OCI-LY7 (cell line): ENCODE results near the gene IL17A. TPM values are rescaled to one million over a fixed set of nuclear protein-coding genes. Genes with fewer than 3 reads are reported as not detected.

Experiments used
- BruUV-seq: library from RNA; stranded (reverse); fragments of 400-500 nt; replicated peaks from 2 replicates; lab custom pipeline; 2021; lab: Mats Ljungman, UMichigan
- CTCF ChIA-PET: fragments of 300-600 bp; sonication (Branson Sonifier 250); formaldehyde crosslinking; loops from one replicate; lab custom pipeline; 2022; ENCODE audit warnings: antibody characterized with exemption; ENCODE audit not compliant: unreplicated experiment; lab: Charles Lee
- POLR2A ChIA-PET: fragments of 300-600 bp; sonication (Branson Sonifier 250); formaldehyde crosslinking; loops from one replicate; lab custom pipeline; 2022; ENCODE audit warnings: antibody characterized with exemption; lab: Charles Lee
- DNase-seq: peaks from one replicate; pipeline ENCODE4 v3.0.0-alpha.2; 2015; ENCODE audit warnings: low spot score
- H2AFZ ChIP-seq: fragments of 200-600 bp; sonication (generic), shearing (Covaris generic); 2 replicates; pipeline ENCODE4 v1.6.1; 2014; ENCODE audit warnings: mild to moderate bottlenecking, antibody characterized with exemption, low read length, moderate library complexity
- H3K27ac ChIP-seq: fragments of 200-600 bp; sonication (generic); 2 replicates; pipeline ENCODE4 v1.5.1; 2014; ENCODE audit warnings: mixed run types, low read depth, mild to moderate bottlenecking, moderate library complexity, low read length, inconsistent platforms; ENCODE audit not compliant: poor library complexity, severe bottlenecking
- H3K36me3 ChIP-seq: fragments of 200-600 bp; sonication (generic); 2 replicates; pipeline ENCODE4 v1.6.1; 2014; ENCODE audit warnings: mild to moderate bottlenecking, antibody characterized with exemption, low read length, moderate library complexity, mixed read lengths; ENCODE audit not compliant: insufficient read depth
- H3K4me1 ChIP-seq: fragments of 200-600 bp; sonication (generic); 2 replicates; pipeline ENCODE4 v1.5.1; 2014; ENCODE audit warnings: mild to moderate bottlenecking, low read length; ENCODE audit not compliant: insufficient read depth, poor library complexity, severe bottlenecking
- H3K4me2 ChIP-seq: fragments of 200-600 bp; sonication (generic); 2 replicates; pipeline ENCODE4 v1.6.1; 2014; ENCODE audit warnings: mild to moderate bottlenecking, low read length
- H3K4me3 ChIP-seq: fragments of 200-600 bp; sonication (generic); 2 replicates; pipeline ENCODE4 v1.5.1; 2014; ENCODE audit warnings: mild to moderate bottlenecking, low read depth, low read length; ENCODE audit not compliant: poor library complexity, severe bottlenecking
- H3K79me2 ChIP-seq: fragments of 200-600 bp; sonication (generic); 2 replicates; pipeline ENCODE4 v1.6.1; 2016; ENCODE audit warnings: low read depth, mild to moderate bottlenecking, low read length, moderate library complexity, mixed read lengths; ENCODE audit not compliant: insufficient read depth
- H3K9me2 ChIP-seq: fragments of 200-600 bp; sonication (generic); 2 replicates; pipeline ENCODE4 v1.6.1; 2016; ENCODE audit warnings: mild to moderate bottlenecking, low read length, mixed read lengths; ENCODE audit not compliant: insufficient read depth
- H3K9me3 ChIP-seq: fragments of 200-600 bp; sonication (generic); 2 replicates; pipeline ENCODE4 v1.6.1; 2014; ENCODE audit warnings: mild to moderate bottlenecking, mixed run types, low read length, mixed read lengths
- H4K20me1 ChIP-seq: fragments of 200-600 bp; sonication (generic); 2 replicates; pipeline ENCODE4 v1.6.1; 2014; ENCODE audit warnings: mild to moderate bottlenecking, antibody characterized with exemption, low read length, moderate library complexity, mixed read lengths; ENCODE audit not compliant: insufficient read depth
- EZH2phosphoT487 ChIP-seq: fragments of 200-600 bp; sonication (generic); IDR thresholded peaks from 2 replicates; pipeline ENCODE4 v1.6.1; 2018; ENCODE audit warnings: low read depth, borderline replicate concordance, mild to moderate bottlenecking, mixed run types, antibody characterized with exemption, low read length, moderate library complexity, mixed read lengths
- intact Hi-C: fragments of 100-400 bp; cut with micrococcal nuclease; formaldehyde crosslinking; loops from one replicate; pipeline ENCODE4 v1.10.0; 2022; ENCODE audit not compliant: unreplicated experiment
- total RNA-seq, 2 experiments: library from RNA; depleted of rRNA in 1 of 2; stranded (reverse); fragments of >200 nt in 1 of 2; shearing (Covaris generic) in 1 of 2; gene quantifications; 2 replicates each; pipeline ENCODE4 v1.2.3, GENCODE V29; 2014 to 2022
- TF ChIP-seq, protein P1 (sequence below): fragments of 200-600 bp; sonication (generic); conservative IDR thresholded peaks from 2 replicates; pipeline ENCODE4 v1.5.1; 2014; ENCODE audit warnings: mild to moderate bottlenecking, antibody characterized with exemption, low read length, moderate library complexity, mixed read lengths

IL17A gene
- total RNA-seq, 2 experiments from 2014 or later, result not detected

DNA sequence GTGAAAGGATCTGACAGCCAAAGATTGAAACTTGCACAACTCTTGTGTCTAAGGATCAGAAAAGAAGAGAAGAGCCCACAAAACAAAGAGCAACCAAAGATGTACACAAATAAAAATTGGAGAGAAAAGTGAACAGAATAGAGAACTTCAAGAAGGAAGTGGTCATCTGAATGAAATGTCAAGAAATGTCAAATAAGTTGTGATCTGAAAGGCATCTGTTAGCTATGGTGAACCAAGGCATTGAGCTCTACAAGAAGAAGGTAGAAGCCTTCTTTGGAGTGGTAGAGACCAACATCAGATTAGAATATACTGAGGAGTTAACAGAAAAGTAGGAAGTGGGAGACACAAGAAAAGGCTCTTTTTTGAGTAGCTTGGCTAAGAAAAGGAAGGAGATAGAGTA, 29.6 kb downstream of the IL17A start:
- H3K79me2 ChIP-seq, result no peaks in the 10 kb centered on the region
- no peaks in the 10 kb centered on the region for H3K36me3 ChIP-seq
- ChIA-PET POLR2A (no interaction called here), CTCF (no interaction called here)
- no peak overlapping the region for H2AFZ ChIP-seq
- no peaks in the 10 kb centered on the region for H3K9me3 ChIP-seq
- TF ChIP-seq EZH2phosphoT487, result no peak
- TF ChIP-seq, protein P1, sequence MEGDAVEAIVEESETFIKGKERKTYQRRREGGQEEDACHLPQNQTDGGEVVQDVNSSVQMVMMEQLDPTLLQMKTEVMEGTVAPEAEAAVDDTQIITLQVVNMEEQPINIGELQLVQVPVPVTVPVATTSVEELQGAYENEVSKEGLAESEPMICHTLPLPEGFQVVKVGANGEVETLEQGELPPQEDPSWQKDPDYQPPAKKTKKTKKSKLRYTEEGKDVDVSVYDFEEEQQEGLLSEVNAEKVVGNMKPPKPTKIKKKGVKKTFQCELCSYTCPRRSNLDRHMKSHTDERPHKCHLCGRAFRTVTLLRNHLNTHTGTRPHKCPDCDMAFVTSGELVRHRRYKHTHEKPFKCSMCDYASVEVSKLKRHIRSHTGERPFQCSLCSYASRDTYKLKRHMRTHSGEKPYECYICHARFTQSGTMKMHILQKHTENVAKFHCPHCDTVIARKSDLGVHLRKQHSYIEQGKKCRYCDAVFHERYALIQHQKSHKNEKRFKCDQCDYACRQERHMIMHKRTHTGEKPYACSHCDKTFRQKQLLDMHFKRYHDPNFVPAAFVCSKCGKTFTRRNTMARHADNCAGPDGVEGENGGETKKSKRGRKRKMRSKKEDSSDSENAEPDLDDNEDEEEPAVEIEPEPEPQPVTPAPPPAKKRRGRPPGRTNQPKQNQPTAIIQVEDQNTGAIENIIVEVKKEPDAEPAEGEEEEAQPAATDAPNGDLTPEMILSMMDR, result no peak
- DNase-seq, result no peak
- H3K27ac ChIP-seq, result no peak overlapping the region
- no TSS peak for BruUV-seq
- H3K4me2 ChIP-seq, result no peak overlapping the region
- no peak overlapping the region for H3K4me3 ChIP-seq
- intact Hi-C loops, result no loop called here
- H3K4me1 ChIP-seq, result no peaks in the 10 kb centered on the region
- no peaks in the 10 kb centered on the region for H4K20me1 ChIP-seq
- no peaks in the 10 kb centered on the region for H3K9me2 ChIP-seq

DNA sequence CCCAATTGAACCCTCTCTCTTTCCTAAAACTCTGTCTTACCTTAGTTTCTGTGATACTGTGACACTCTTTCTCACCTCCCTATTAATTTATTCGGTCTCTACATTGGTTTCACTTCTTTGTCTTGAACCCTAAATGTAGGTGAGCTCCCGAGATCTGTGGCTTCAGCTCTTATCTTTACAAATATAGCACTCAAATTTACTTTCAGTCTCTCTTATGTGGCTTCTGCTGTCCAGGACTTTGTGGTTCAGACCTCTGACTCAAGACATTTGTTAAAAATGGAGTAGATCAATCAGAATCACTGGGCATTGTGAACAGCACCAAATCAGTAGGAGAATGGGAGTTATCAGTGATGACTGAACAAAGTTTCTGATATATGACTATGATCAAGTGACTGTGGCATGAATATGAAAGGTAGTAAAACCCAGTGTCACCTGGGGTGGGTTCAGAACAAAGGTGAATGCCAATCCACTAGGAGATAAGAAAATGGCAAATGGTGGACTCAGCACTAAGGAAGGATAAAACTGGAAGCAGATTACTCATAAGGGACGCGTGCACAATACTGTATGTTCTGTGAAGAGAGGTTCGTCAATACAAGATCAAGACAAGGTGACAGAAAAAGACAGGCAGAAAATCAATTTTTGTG, 30.9 kb downstream of the IL17A start:
- H3K9me2 ChIP-seq, result no peaks in the 10 kb centered on the region
- BruUV-seq, result no TSS peak
- H3K36me3 ChIP-seq, result no peaks in the 10 kb centered on the region
- DNase-seq, result no peak
- ChIA-PET POLR2A (interaction anchor here (0.6 to 1.1 kb wide), 2 partner anchors 9 to 117 kb away, joined by 3 to 5 read pairs; no protein-coding TSS in a partner anchor), CTCF (no interaction called here)
- no peak overlapping the region for H2AFZ ChIP-seq
- TF ChIP-seq, protein P1, result no peak
- no peak for TF ChIP-seq EZH2phosphoT487
- no peaks in the 10 kb centered on the region for H3K9me3 ChIP-seq
- H3K4me1 ChIP-seq, result no peaks in the 10 kb centered on the region
- H3K27ac ChIP-seq, result no peak overlapping the region
- H3K4me3 ChIP-seq, result no peak overlapping the region
- no peaks in the 10 kb centered on the region for H4K20me1 ChIP-seq
- H3K79me2 ChIP-seq, result no peaks in the 10 kb centered on the region
- H3K4me2 ChIP-seq, result no peak overlapping the region
- intact Hi-C loops, result no loop called here

DNA sequence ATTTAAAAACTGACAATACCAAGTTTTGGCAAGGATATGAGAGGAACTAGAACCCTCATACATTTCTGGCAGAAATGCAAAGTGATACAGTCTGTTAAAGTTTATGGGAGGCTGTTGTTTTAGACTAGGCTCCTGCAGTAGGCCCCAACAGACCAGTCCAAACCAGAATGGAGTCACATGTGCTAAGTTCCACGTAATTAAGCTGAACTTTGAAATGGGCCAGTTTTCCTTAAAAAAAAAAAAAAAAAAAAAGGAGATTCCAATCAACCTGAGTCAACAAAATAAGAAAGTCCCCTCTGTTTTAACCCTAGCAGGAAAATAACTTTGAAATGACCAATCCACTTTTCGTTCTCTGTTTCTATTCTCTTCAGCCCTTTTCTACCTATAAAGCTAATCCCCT, 31.6 kb downstream of the IL17A start:
- no peaks in the 10 kb centered on the region for H3K4me1 ChIP-seq
- no peak overlapping the region for H3K4me3 ChIP-seq
- intact Hi-C loops, result no loop called here
- H3K9me3 ChIP-seq, result no peaks in the 10 kb centered on the region
- no TSS peak for BruUV-seq
- no peaks in the 10 kb centered on the region for H3K79me2 ChIP-seq
- ChIA-PET CTCF (no interaction called here), POLR2A (interaction anchor here (0.6 to 1.1 kb wide), 2 partner anchors 10 to 118 kb away, joined by 3 to 5 read pairs; no protein-coding TSS in a partner anchor)
- TF ChIP-seq, protein P1, result no peak
- no peak for TF ChIP-seq EZH2phosphoT487
- no peaks in the 10 kb centered on the region for H3K36me3 ChIP-seq
- H3K9me2 ChIP-seq, result no peaks in the 10 kb centered on the region
- no peak overlapping the region for H3K27ac ChIP-seq
- DNase-seq, result no peak
- no peaks in the 10 kb centered on the region for H4K20me1 ChIP-seq
- H2AFZ ChIP-seq, result no peak overlapping the region
- H3K4me2 ChIP-seq, result no peak overlapping the region
